Measurements from ENCODE around the gene ALDH3B2. TPM values are rescaled to one million over a fixed set of nuclear protein-coding genes. Genes with fewer than 3 reads are reported as not detected.

The ALDH3B2 gene
- total and polyA plus RNA-seq, 2 donors from 2014 or later: 1.6 to 2.1 TPM

DNA sequence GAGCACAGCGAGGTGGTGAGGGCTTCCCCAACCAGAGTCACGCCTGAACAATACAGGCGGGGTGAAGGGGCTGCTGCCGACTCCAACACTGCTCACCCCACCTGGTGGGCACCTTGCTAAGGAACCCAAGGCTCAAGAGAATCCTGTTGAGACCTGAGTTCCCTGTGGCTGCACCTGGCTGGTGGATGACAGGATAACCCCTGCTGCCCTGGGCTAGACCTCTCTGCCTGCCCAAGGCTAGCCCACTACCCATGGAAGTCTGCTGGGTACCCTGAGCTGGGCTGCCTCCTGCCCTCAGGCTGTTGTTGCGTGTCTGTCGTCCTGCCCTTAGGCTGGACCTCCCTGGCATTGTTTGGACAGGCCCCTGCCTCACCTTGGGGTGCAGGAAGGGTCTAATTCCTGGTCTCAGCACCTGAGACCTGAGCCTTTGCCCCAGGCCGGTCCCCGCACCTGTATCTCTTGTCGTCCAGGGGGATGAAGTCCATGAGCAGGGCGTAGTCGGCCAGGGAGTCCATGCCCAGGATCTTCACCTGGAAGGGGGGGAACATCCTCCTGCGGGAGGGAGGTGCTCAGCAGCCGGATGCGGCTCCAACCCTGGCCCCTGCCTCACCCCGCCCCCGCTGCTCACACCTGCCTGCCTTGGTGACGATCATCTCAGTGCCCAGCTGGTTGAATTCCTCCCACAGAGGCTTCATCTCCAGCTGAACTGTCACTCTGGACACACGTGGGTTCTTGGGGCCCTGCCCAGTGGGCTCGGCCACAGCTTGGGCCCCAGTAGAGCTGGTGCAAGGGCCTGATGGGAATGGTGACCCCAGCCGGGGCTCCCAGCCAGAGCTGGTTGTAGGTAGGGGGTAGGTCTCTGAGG, 39.8 kb downstream of the ALDH3B2 start:
- TF ChIP-seq, protein P1, sequence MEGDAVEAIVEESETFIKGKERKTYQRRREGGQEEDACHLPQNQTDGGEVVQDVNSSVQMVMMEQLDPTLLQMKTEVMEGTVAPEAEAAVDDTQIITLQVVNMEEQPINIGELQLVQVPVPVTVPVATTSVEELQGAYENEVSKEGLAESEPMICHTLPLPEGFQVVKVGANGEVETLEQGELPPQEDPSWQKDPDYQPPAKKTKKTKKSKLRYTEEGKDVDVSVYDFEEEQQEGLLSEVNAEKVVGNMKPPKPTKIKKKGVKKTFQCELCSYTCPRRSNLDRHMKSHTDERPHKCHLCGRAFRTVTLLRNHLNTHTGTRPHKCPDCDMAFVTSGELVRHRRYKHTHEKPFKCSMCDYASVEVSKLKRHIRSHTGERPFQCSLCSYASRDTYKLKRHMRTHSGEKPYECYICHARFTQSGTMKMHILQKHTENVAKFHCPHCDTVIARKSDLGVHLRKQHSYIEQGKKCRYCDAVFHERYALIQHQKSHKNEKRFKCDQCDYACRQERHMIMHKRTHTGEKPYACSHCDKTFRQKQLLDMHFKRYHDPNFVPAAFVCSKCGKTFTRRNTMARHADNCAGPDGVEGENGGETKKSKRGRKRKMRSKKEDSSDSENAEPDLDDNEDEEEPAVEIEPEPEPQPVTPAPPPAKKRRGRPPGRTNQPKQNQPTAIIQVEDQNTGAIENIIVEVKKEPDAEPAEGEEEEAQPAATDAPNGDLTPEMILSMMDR (IDR thresholded peaks at IDR 0.05; ENCODE audit: borderline replicate concordance, extremely low read depth, insufficient read depth): no peak
- no peak overlapping the region for H3K9ac ChIP-seq (ENCODE audit: low read length in 3 of 3)
- no peaks in the 10 kb centered on the region for H3K36me3 ChIP-seq (ENCODE audit: control insufficient read depth in 2 of 3, insufficient read depth in 3 of 3, low read length in 3 of 3)
- H3K27ac ChIP-seq (ENCODE audit: low read depth in 2 of 2, low read length in 2 of 2): peak overlapping the region in 1 of 2 donors; percentile 32
- intact Hi-C loops (cut with DNase I): no loop called here
- no peaks in the 10 kb centered on the region for H3K9me3 ChIP-seq (ENCODE audit: control insufficient read depth in 2 of 3, insufficient read depth in 1 of 3, low read length in 3 of 3)
- no peak overlapping the region for H3K4me3 ChIP-seq (ENCODE audit: low read length in 3 of 3)
- no peak for FAIRE-seq
- peaks cover 0 to 17% (median 6%) of the 10 kb centered on the region in 3 donors for H3K4me1 ChIP-seq (ENCODE audit: control insufficient read depth in 2 of 3, insufficient read depth in 2 of 3, low read depth in 1 of 3, low read length in 3 of 3)
- peak in 2 of 5 donors; percentile 48 to 71 for DNase-seq
- H3K27me3 ChIP-seq (ENCODE audit: control insufficient read depth, insufficient read depth, low read length): no peaks in the 10 kb centered on the region

DNA sequence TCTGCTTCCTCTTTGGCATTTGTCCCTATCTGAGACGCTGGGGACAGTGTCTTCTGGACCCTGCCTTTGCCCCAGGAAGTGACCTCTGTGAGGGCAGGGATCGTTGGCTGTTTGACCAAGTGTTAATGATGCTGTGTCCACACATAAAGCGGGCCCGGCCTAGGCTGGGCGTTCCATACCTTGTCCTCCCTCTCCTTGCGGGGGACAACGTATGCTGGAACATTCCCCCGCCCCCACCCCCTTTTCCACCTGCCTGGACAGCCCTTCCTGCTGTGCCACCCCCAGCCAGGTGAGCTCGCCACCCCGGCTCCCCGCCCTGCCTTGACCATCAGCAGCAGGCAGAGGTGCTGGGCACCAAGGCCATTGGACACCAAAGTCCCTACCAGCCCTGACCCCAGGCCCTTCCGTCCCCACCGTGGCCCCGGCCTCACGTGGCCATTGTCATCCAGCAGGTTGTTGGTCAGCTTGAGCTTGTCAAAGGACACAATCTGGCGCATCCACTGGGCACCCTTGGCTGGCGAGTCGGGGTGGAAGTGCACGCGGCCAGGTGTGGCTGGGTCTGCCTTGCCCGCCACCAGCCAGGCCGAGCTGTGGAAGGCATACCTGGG, 40.6 kb downstream of the ALDH3B2 start:
- Histone ChIP-seq H3K27ac (ENCODE audit: low read depth in 2 of 2, low read length in 2 of 2) (no peak overlapping the region), H3K9me3 (ENCODE audit: control insufficient read depth in 2 of 3, insufficient read depth in 1 of 3, low read length in 3 of 3) (no peaks in the 10 kb centered on the region), H3K9ac (ENCODE audit: low read length in 3 of 3) (no peak overlapping the region), H3K27me3 (ENCODE audit: control insufficient read depth, insufficient read depth, low read length) (no peaks in the 10 kb centered on the region), H3K4me1 (ENCODE audit: control insufficient read depth in 2 of 3, insufficient read depth in 2 of 3, low read depth in 1 of 3, low read length in 3 of 3) (peaks cover 0 to 20% (median 6%) of the 10 kb centered on the region in 3 donors), H3K36me3 (ENCODE audit: control insufficient read depth in 2 of 3, insufficient read depth in 3 of 3, low read length in 3 of 3) (no peaks in the 10 kb centered on the region), H3K4me3 (ENCODE audit: low read length in 3 of 3) (no peak overlapping the region)
- TF ChIP-seq, protein P1 (IDR thresholded peaks at IDR 0.05; ENCODE audit: borderline replicate concordance, extremely low read depth, insufficient read depth): no peak
- intact Hi-C loops (cut with DNase I): no loop called here
- DNase-seq: peak in 2 of 5 donors; percentile 50 to 67
- no peak for FAIRE-seq

DNA sequence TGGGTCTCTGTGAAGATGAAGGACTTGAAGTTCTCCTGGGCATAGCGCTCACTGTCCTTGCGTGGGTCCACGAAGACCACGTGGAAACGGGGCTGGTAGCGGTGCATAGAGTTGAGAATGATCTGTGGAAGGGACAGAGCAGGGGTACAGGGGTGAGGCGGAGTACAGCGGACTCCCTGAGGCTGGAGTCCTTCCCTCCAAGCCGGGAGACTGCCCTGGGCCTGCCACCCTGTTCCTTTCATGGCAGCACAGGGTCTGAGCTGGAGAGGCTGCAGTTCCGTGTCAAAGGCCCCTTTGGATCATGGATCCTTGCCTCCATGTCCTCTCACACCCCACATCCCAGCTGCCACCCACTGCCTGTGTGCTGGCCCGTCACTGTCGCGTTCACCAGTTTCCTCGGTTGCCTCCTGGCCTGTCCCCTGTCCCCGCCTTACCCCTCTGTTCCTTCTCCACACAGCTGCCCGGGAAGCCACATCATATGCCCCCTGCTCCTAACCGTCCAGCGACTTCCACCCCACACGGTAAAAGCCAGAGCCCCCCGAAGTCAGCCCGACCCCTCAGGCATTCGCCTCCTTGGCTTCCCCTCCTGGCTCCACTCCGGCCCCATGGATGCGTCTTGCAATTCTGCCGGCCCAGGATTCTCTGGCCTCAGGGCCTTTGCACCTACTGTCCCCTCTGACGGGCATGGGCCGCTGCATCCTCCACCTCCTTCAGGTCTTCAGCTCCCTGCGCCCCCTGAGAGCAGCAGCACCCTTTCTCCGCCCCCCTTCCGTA, 41.3 kb downstream of the ALDH3B2 start:
- Histone ChIP-seq H3K27ac (ENCODE audit: low read depth in 2 of 2, low read length in 2 of 2) (no peak overlapping the region), H3K4me1 (ENCODE audit: control insufficient read depth in 2 of 3, insufficient read depth in 2 of 3, low read depth in 1 of 3, low read length in 3 of 3) (peaks cover 0 to 21% (median 6%) of the 10 kb centered on the region in 3 donors), H3K9me3 (ENCODE audit: control insufficient read depth in 2 of 3, insufficient read depth in 1 of 3, low read length in 3 of 3) (no peaks in the 10 kb centered on the region), H3K27me3 (ENCODE audit: control insufficient read depth, insufficient read depth, low read length) (no peaks in the 10 kb centered on the region), H3K36me3 (ENCODE audit: control insufficient read depth in 2 of 3, insufficient read depth in 3 of 3, low read length in 3 of 3) (no peaks in the 10 kb centered on the region), H3K4me3 (ENCODE audit: low read length in 3 of 3) (no peak overlapping the region), H3K9ac (ENCODE audit: low read length in 3 of 3) (no peak overlapping the region)
- TF ChIP-seq, protein P1 (IDR thresholded peaks at IDR 0.05; ENCODE audit: borderline replicate concordance, extremely low read depth, insufficient read depth): no peak
- DNase-seq (peak in 2 of 5 donors; percentile 52 to 79), FAIRE-seq (no peak)
- intact Hi-C loops (cut with DNase I): no loop called here

All from kidney (tissue), 14 donors.